Measurements from ENCODE around the gene TTC28. TPM values are rescaled to one million over a fixed set of nuclear protein-coding genes. Genes with fewer than 3 reads are reported as not detected.
A peak's percentile ranks its signal among the peaks of the same experiment; 100 is the strongest.

Gene TTC28
- polyA plus RNA-seq, 1 donor from 2014 or later, result 14.8 TPM

- peak overlapping the region; percentile 92 for H3K27ac ChIP-seq (ENCODE audit: low read length)
Observed at GRCh38 chr22:28013611-28014010, 666.0 kb downstream of the TTC28 start.

GRCh38 chr22:28012832-28013460 is 666.7 kb downstream of the TTC28 start:
- Histone ChIP-seq H2AFZ (ENCODE audit: low read depth, low read length) (no peak overlapping the region), H3K4me2 (ENCODE audit: low read length) (no peak overlapping the region), H3K27me3 (ENCODE audit: insufficient read depth, low read depth, low read length) (no peaks in the 10 kb centered on the region), H3K36me3 (ENCODE audit: insufficient read depth, low read length) (peaks cover 3% of the 10 kb centered on the region), H4K20me1 (ENCODE audit: insufficient read depth) (no peaks in the 10 kb centered on the region), H3K27ac (ENCODE audit: low read length) (no peak overlapping the region), H3F3A (ENCODE audit: insufficient read depth, low read length, poor library complexity, severe bottlenecking) (peaks cover 9% of the 10 kb centered on the region), H3K79me2 (replicated peaks; ENCODE audit: insufficient read depth, low read length) (no peaks in the 10 kb centered on the region), H3K9me3 (ENCODE audit: low read length) (no peaks in the 10 kb centered on the region), H3K4me3 (ENCODE audit: low read length) (no peak overlapping the region), H3K9ac (ENCODE audit: low read length) (peak overlapping the region; percentile 17), H3K9me2 (ENCODE audit: insufficient read depth, low read length) (no peaks in the 10 kb centered on the region)
- TF ChIP-seq EZH2 (IDR thresholded peaks at IDR 0.05; ENCODE audit: borderline replicate concordance, insufficient read depth, low read length, poor library complexity, severe bottlenecking) (no peak), CTCF (IDR thresholded peaks at IDR 0.05; ENCODE audit: poor library complexity, severe bottlenecking) (no peak), RAD21 (conservative IDR thresholded peaks at IDR 0.05) (no peak), POLR2AphosphoS5 (IDR thresholded peaks at IDR 0.05) (no peak), TAF1 (IDR thresholded peaks at IDR 0.05; ENCODE audit: low read depth) (no peak), MXI1 (conservative IDR thresholded peaks at IDR 0.05; ENCODE audit: poor library complexity, severe bottlenecking) (no peak), EP300 (conservative IDR thresholded peaks at IDR 0.05; ENCODE audit: poor library complexity, severe bottlenecking) (no peak), SMC3 (conservative IDR thresholded peaks at IDR 0.05; ENCODE audit: poor library complexity) (no peak)

More at GRCh38 chr22:28013611-28014010, 666.0 kb downstream of the TTC28 start:
- Histone ChIP-seq H3K9me2 (ENCODE audit: insufficient read depth, low read length) (no peaks in the 10 kb centered on the region), H3K79me2 (replicated peaks; ENCODE audit: insufficient read depth, low read length) (no peaks in the 10 kb centered on the region), H3K4me2 (ENCODE audit: low read length) (no peak overlapping the region), H2AFZ (ENCODE audit: low read depth, low read length) (no peak overlapping the region), H4K20me1 (ENCODE audit: insufficient read depth) (no peaks in the 10 kb centered on the region), H3F3A (ENCODE audit: insufficient read depth, low read length, poor library complexity, severe bottlenecking) (peaks cover 9% of the 10 kb centered on the region), H3K9ac (ENCODE audit: low read length) (peak overlapping the region; percentile 60), H3K36me3 (ENCODE audit: insufficient read depth, low read length) (peaks cover 3% of the 10 kb centered on the region), H3K27me3 (ENCODE audit: insufficient read depth, low read depth, low read length) (no peaks in the 10 kb centered on the region), H3K9me3 (ENCODE audit: low read length) (no peaks in the 10 kb centered on the region), H3K4me3 (ENCODE audit: low read length) (peak overlapping the region; percentile 45)
- TF ChIP-seq POLR2AphosphoS5 (IDR thresholded peaks at IDR 0.05), result no peak
- no peak for TF ChIP-seq SMC3 (conservative IDR thresholded peaks at IDR 0.05; ENCODE audit: poor library complexity)
- no peak for TF ChIP-seq REST (IDR thresholded peaks at IDR 0.05; ENCODE audit: borderline replicate concordance)
- TF ChIP-seq CTCF (IDR thresholded peaks at IDR 0.05; ENCODE audit: poor library complexity, severe bottlenecking), result no peak
- TF ChIP-seq EP300 (conservative IDR thresholded peaks at IDR 0.05; ENCODE audit: poor library complexity, severe bottlenecking), result no peak
- TF ChIP-seq TAF1 (IDR thresholded peaks at IDR 0.05; ENCODE audit: low read depth), result no peak
- no peak for TF ChIP-seq MXI1 (conservative IDR thresholded peaks at IDR 0.05; ENCODE audit: poor library complexity, severe bottlenecking)
- TF ChIP-seq EZH2 (IDR thresholded peaks at IDR 0.05; ENCODE audit: borderline replicate concordance, insufficient read depth, low read length, poor library complexity, severe bottlenecking), result no peak
- TF ChIP-seq RAD21 (conservative IDR thresholded peaks at IDR 0.05), result no peak

Data from neural cell (in vitro differentiated cells).